ENCODE data around the gene EVC. TPM values are rescaled to one million over a fixed set of nuclear protein-coding genes. Genes with fewer than 3 reads are reported as not detected.

EVC gene
- total RNA-seq: 9.5 and 12.9 TPM in 2 replicates

DNA sequence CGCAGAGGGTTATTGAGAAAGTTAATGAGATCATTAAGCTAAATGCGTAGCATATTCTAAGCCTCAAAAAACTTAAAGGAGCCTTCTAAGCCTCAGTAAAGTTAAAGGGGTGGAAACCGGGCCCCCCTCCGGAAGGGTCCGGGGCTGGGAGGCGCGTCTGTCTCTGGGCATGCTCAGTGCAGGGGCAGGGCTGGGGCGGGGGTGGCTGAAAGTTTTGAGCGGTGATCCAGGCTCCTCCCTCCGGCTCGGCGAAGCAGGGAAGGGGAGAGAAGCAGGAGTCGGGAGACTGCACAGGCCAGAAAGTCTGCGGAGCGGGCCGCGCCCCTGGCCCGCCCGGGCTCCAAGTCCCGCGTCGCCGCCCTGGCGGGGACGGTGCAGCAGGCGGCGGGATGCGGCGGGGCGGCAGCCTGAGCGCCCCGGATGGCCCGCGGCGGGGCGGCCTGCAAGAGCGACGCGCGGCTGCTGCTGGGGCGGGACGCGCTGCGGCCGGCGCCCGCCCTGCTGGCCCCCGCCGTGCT is at the start of gene EVC:
Gene EVC, plus strand, starts transcription at position 241 of the 518 bp plus-strand sequence. Its CDS starts 180 bp downstream, at position 421.
- no peaks in the 10 kb centered on the region for H3K36me3 ChIP-seq (ENCODE audit: control insufficient read depth, insufficient read depth, low read length)
- TF ChIP-seq, protein P1, sequence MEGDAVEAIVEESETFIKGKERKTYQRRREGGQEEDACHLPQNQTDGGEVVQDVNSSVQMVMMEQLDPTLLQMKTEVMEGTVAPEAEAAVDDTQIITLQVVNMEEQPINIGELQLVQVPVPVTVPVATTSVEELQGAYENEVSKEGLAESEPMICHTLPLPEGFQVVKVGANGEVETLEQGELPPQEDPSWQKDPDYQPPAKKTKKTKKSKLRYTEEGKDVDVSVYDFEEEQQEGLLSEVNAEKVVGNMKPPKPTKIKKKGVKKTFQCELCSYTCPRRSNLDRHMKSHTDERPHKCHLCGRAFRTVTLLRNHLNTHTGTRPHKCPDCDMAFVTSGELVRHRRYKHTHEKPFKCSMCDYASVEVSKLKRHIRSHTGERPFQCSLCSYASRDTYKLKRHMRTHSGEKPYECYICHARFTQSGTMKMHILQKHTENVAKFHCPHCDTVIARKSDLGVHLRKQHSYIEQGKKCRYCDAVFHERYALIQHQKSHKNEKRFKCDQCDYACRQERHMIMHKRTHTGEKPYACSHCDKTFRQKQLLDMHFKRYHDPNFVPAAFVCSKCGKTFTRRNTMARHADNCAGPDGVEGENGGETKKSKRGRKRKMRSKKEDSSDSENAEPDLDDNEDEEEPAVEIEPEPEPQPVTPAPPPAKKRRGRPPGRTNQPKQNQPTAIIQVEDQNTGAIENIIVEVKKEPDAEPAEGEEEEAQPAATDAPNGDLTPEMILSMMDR (IDR thresholded peaks at IDR 0.05; ENCODE audit: insufficient read depth, low read length, severe bottlenecking): no peak
- H3K27me3 ChIP-seq (ENCODE audit: control insufficient read depth, insufficient read depth, low read length): no peaks in the 10 kb centered on the region
- H3K4me3 ChIP-seq (ENCODE audit: low read depth, low read length): peak within 1 kb of the TSS; percentile 51
- FAIRE-seq (no peak), DNase-seq (ENCODE audit: low read depth) (peak; percentile 58)

DNA sequence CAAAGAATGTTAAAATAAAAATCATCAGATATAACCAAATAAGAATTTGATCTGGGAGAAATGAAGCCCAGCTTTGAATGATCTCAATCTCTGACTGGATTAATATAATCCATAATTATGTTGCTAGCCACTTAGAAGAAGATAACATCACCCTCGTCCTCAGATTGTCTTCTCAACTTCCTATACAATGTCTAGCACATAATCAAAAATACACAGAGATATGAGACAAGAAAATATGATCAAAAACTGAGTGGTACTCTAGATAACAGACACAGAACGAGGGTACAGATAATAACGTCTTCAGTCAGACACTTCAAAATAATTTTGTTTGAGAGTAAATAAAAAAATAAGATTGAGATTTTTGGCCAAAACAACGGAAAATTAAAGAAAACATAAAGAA is 49.8 kb upstream of the EVC start:
- TF ChIP-seq, protein P1 (IDR thresholded peaks at IDR 0.05; ENCODE audit: insufficient read depth, low read length, severe bottlenecking): no peak
- peaks cover 12% of the 10 kb centered on the region for H3K36me3 ChIP-seq (ENCODE audit: control insufficient read depth, insufficient read depth, low read length)
- no peak overlapping the region for H3K4me3 ChIP-seq (ENCODE audit: low read depth, low read length)
- no peak for FAIRE-seq
- H3K27me3 ChIP-seq (ENCODE audit: control insufficient read depth, insufficient read depth, low read length): no peaks in the 10 kb centered on the region
- DNase-seq (ENCODE audit: low read depth): no peak

DNA sequence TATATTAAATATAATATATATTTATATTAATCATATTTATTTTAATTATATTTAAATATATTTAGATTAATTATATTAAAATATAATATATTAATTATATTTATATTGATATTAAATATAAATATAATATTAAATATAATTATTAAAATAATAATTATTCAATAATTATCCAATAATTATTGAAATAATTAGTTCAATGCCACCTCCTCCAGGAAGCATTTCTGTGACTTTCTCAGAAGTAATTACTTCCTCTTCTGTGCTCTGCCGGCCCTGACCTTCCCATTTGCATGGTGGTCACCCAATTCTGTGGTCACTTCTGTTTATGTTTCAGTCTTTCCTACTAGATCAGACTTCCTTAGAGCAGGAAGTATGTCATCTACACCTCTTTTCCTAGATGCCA is 48.4 kb upstream of the EVC start:
- Histone ChIP-seq H3K27me3 (ENCODE audit: control insufficient read depth, insufficient read depth, low read length) (no peaks in the 10 kb centered on the region), H3K36me3 (ENCODE audit: control insufficient read depth, insufficient read depth, low read length) (peaks cover 9% of the 10 kb centered on the region), H3K4me3 (ENCODE audit: low read depth, low read length) (no peak overlapping the region)
- TF ChIP-seq, protein P1 (IDR thresholded peaks at IDR 0.05; ENCODE audit: insufficient read depth, low read length, severe bottlenecking): no peak
- FAIRE-seq (no peak), DNase-seq (ENCODE audit: low read depth) (no peak)

DNA sequence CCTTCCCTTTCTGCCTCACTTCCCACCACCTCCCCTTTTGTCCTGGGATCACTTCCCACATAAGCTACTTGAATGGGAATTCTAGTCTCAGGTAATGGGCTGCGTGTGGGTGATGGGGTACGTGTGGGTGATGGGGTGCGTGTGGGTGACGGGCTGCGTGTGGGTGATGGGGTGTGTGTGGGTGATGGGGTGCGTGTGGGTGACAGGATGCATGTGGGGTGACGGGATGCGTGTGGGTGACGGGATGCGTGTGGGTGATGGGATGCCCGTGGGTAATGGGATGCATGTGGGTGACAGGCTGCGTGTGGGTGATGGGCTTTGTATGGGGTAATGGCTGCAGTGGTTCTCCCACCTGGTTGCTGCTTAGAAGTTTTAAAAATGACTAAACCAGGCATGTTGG is 46.2 kb upstream of the EVC start:
- H3K36me3 ChIP-seq (ENCODE audit: control insufficient read depth, insufficient read depth, low read length): peaks cover 9% of the 10 kb centered on the region
- H3K4me3 ChIP-seq (ENCODE audit: low read depth, low read length): no peak overlapping the region

DNA sequence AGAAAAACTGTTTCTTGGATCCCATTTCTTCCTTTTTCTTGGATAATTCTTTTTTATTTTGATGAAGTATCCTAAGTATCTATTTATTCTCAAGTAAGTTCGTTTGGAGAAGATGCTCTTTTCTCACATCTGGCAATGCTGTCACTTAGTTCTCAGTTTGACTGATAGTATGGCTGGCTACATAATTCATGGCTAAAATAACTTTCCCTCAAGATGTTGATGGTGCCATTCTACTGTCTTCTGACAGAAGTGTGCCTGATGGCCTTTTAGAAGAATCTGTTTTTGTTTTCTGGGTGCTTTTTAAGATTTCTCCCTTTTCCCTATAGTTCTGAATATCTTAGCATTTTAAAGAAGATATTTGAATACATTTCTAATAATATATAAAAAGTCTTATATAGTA is 44.3 kb upstream of the EVC start:
- no peak for FAIRE-seq
- TF ChIP-seq, protein P1 (IDR thresholded peaks at IDR 0.05; ENCODE audit: insufficient read depth, low read length, severe bottlenecking): no peak
- Histone ChIP-seq H3K27me3 (ENCODE audit: control insufficient read depth, insufficient read depth, low read length) (no peaks in the 10 kb centered on the region), H3K36me3 (ENCODE audit: control insufficient read depth, insufficient read depth, low read length) (peaks cover 9% of the 10 kb centered on the region), H3K4me3 (ENCODE audit: low read depth, low read length) (no peak overlapping the region)
- no peak for DNase-seq (ENCODE audit: low read depth)

More for the DNA sequence above, 46.2 kb upstream of the EVC start:
- no peak for DNase-seq (ENCODE audit: low read depth)
- TF ChIP-seq, protein P1 (IDR thresholded peaks at IDR 0.05; ENCODE audit: insufficient read depth, low read length, severe bottlenecking): no peak
- no peaks in the 10 kb centered on the region for H3K27me3 ChIP-seq (ENCODE audit: control insufficient read depth, insufficient read depth, low read length)
- no peak for FAIRE-seq

DNA sequence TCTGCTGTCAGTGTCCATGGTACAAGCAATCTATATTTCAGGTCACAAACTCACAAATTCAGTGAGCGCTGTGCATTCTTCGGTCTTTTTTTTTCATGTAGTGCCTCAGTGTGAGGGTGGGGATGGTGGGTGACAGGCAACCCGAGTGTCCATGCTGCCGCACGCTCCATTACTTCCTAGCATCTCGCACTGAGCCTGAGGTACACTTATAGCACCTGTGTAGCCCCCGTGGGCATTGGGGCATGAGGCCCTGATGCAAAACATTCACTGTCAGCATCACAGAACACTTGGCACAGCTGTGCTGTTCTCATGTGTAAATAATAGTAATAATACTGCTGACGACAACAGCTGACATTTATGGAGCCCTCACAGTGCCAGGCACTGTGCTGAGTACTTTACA is 34.2 kb upstream of the EVC start:
- FAIRE-seq (no peak), DNase-seq (ENCODE audit: low read depth) (no peak)
- H3K4me3 ChIP-seq (ENCODE audit: low read depth, low read length): no peak overlapping the region
- H3K27me3 ChIP-seq (ENCODE audit: control insufficient read depth, insufficient read depth, low read length): no peaks in the 10 kb centered on the region
- H3K36me3 ChIP-seq (ENCODE audit: control insufficient read depth, insufficient read depth, low read length): peaks cover 11% of the 10 kb centered on the region
- TF ChIP-seq, protein P1 (IDR thresholded peaks at IDR 0.05; ENCODE audit: insufficient read depth, low read length, severe bottlenecking): no peak
